HUES6 (cell line): Measurements from ENCODE around the gene RYR1.

Experiments
- H3K27ac ChIP-seq: 2 replicates; pipeline ENCODE4 v1.7.0; 2013; ENCODE audit warnings: low read depth, mild to moderate bottlenecking, low read length, inconsistent platforms
- H3K27me3 ChIP-seq: 2 replicates; pipeline ENCODE4 v1.6.1; 2013; ENCODE audit warnings: low read length; ENCODE audit not compliant: control insufficient read depth, insufficient read depth
- H3K36me3 ChIP-seq: 2 replicates; pipeline ENCODE4 v1.6.1; 2013; ENCODE audit warnings: low read length; ENCODE audit not compliant: control insufficient read depth, insufficient read depth
- H3K4me1 ChIP-seq: 2 replicates; pipeline ENCODE4 v1.6.1; 2013; ENCODE audit warnings: low read length; ENCODE audit not compliant: control insufficient read depth, insufficient read depth
- H3K4me3 ChIP-seq: 2 replicates; pipeline ENCODE4 v1.5.1; 2013; ENCODE audit warnings: low read depth, low read length
- H3K9ac ChIP-seq: one replicate; pipeline ENCODE4 v1.6.1; 2013; ENCODE audit warnings: mild to moderate bottlenecking, low read length
- H3K9me3 ChIP-seq: 2 replicates; pipeline ENCODE4 v1.6.1; 2013; ENCODE audit warnings: low read depth, low read length; ENCODE audit not compliant: control insufficient read depth, insufficient read depth

RYR1 gene

GRCh38 chr19:38389101-38389925, 44.2 kb upstream of the RYR1 start:
- Histone ChIP-seq H3K27ac (peak overlapping the region; percentile 51; the same call in 1 of the 2 replicates), H3K4me1 (peaks cover 30% of the 10 kb centered on the region), H3K9ac (peak overlapping the region; percentile 81), H3K9me3 (no peaks in the 10 kb centered on the region), H3K27me3 (peaks cover 12% of the 10 kb centered on the region; the same call in 1 of the 2 replicates), H3K36me3 (peaks cover 18% of the 10 kb centered on the region), H3K4me3 (peak overlapping the region; percentile 97)

- Histone ChIP-seq H3K4me3 (peak overlapping the region; percentile 97), H3K9ac (peak overlapping the region; percentile 34), H3K9me3 (no peaks in the 10 kb centered on the region), H3K36me3 (peaks cover 18% of the 10 kb centered on the region), H3K27me3 (peaks cover 18% of the 10 kb centered on the region), H3K27ac (no peak overlapping the region), H3K4me1 (peaks cover 36% of the 10 kb centered on the region)
These were observed 43.2 kb upstream of the RYR1 start for GRCh38 chr19:38389957-38390924.

GRCh38 chr19:38391911-38392464, 41.5 kb upstream of the RYR1 start:
- Histone ChIP-seq H3K27ac (no peak overlapping the region), H3K4me1 (peaks cover 29% of the 10 kb centered on the region), H3K27me3 (peaks cover 25% of the 10 kb centered on the region), H3K9me3 (no peaks in the 10 kb centered on the region), H3K9ac (no peak overlapping the region), H3K36me3 (peaks cover 18% of the 10 kb centered on the region), H3K4me3 (no peak overlapping the region)

GRCh38 chr19:38392707-38393308, 40.7 kb upstream of the RYR1 start:
- no peak overlapping the region for H3K27ac ChIP-seq

GRCh38 chr19:38394488-38394887, 39.0 kb upstream of the RYR1 start:
- Histone ChIP-seq H3K27me3 (peaks cover 49% of the 10 kb centered on the region), H3K9me3 (no peaks in the 10 kb centered on the region), H3K27ac (no peak overlapping the region), H3K9ac (no peak overlapping the region), H3K36me3 (peaks cover 18% of the 10 kb centered on the region), H3K4me3 (peak overlapping the region; percentile 56), H3K4me1 (peaks cover 29% of the 10 kb centered on the region)

More at GRCh38 chr19:38392707-38393308, 40.7 kb upstream of the RYR1 start:
- no peaks in the 10 kb centered on the region for H3K9me3 ChIP-seq
- peaks cover 29% of the 10 kb centered on the region for H3K4me1 ChIP-seq
- peaks cover 18% of the 10 kb centered on the region for H3K36me3 ChIP-seq
- H3K27me3 ChIP-seq: peaks cover 32% of the 10 kb centered on the region
- no peak overlapping the region for H3K9ac ChIP-seq
- H3K4me3 ChIP-seq: no peak overlapping the region

- Histone ChIP-seq H3K9ac (no peak overlapping the region), H3K4me3 (peak overlapping the region; percentile 56), H3K27ac (no peak overlapping the region), H3K36me3 (peaks cover 18% of the 10 kb centered on the region), H3K9me3 (no peaks in the 10 kb centered on the region), H3K27me3 (peaks cover 58% of the 10 kb centered on the region), H3K4me1 (peaks cover 23% of the 10 kb centered on the region)
These were observed 37.9 kb upstream of the RYR1 start for GRCh38 chr19:38395381-38396114.

- Histone ChIP-seq H3K9ac (no peak overlapping the region), H3K9me3 (no peaks in the 10 kb centered on the region), H3K4me1 (peaks cover 12% of the 10 kb centered on the region), H3K27ac (no peak overlapping the region), H3K4me3 (no peak overlapping the region), H3K36me3 (no peaks in the 10 kb centered on the region), H3K27me3 (peaks cover 79% of the 10 kb centered on the region)
These were observed 34.4 kb upstream of the RYR1 start for GRCh38 chr19:38399081-38399480.

- Histone ChIP-seq H3K27ac (no peak overlapping the region), H3K27me3 (peaks cover 79% of the 10 kb centered on the region), H3K4me3 (no peak overlapping the region), H3K9me3 (no peaks in the 10 kb centered on the region), H3K36me3 (no peaks in the 10 kb centered on the region), H3K4me1 (peaks cover 9% of the 10 kb centered on the region; the same call in 1 of the 2 replicates), H3K9ac (no peak overlapping the region)
These were observed 34.0 kb upstream of the RYR1 start for GRCh38 chr19:38399537-38399936.

- Histone ChIP-seq H3K9ac (no peak overlapping the region), H3K27me3 (peaks cover 71% of the 10 kb centered on the region), H3K9me3 (no peaks in the 10 kb centered on the region), H3K27ac (no peak overlapping the region), H3K36me3 (0 out of 2 replicates have a peak, but pooled peaks cover 2% of the 10 kb centered on the region), H3K4me3 (no peak overlapping the region), H3K4me1 (peaks cover 3% of the 10 kb centered on the region; the same call in 1 of the 2 replicates)
These were observed 33.1 kb upstream of the RYR1 start for GRCh38 chr19:38400361-38400760.

- Histone ChIP-seq H3K27me3 (peaks cover 64% of the 10 kb centered on the region), H3K4me1 (peaks cover 3% of the 10 kb centered on the region; the same call in 1 of the 2 replicates), H3K9ac (no peak overlapping the region), H3K27ac (no peak overlapping the region), H3K4me3 (no peak overlapping the region), H3K9me3 (no peaks in the 10 kb centered on the region), H3K36me3 (0 out of 2 replicates have a peak, but pooled peaks cover 2% of the 10 kb centered on the region)
These were observed 32.3 kb upstream of the RYR1 start for GRCh38 chr19:38401148-38401547.
